Panc1 (cell line): ENCODE measurements around the gene GLT1D1.

ENCODE experiments used
- CTCF ChIP-seq: fragments of 450-650 bp; IDR thresholded peaks from 2 replicates; pipeline ENCODE4 v1.5.1; 2017; ENCODE audit warnings: mild to moderate bottlenecking
- POLR2AphosphoS5 ChIP-seq: IDR thresholded peaks from 2 replicates; pipeline ENCODE4 v1.6.1; 2012; ENCODE audit warnings: mild to moderate bottlenecking, low read depth, low read length, moderate library complexity
- TCF7L2 ChIP-seq: IDR thresholded peaks from 2 replicates; pipeline ENCODE4 v1.6.1; 2011; ENCODE audit warnings: mild to moderate bottlenecking, low read depth, low read length, inconsistent platforms
- TF ChIP-seq, protein P1 (sequence below), 2 experiments: IDR thresholded peaks; 2 replicates each; pipeline ENCODE4 v1.6.1; 2011 to 2012; ENCODE audit warnings: low read depth in 2 of 2, control low read depth in 1 of 2, low read length in 1 of 2, mild to moderate bottlenecking in 1 of 2, moderate library complexity in 1 of 2; ENCODE audit not compliant: insufficient read depth in 1 of 2

DNA sequence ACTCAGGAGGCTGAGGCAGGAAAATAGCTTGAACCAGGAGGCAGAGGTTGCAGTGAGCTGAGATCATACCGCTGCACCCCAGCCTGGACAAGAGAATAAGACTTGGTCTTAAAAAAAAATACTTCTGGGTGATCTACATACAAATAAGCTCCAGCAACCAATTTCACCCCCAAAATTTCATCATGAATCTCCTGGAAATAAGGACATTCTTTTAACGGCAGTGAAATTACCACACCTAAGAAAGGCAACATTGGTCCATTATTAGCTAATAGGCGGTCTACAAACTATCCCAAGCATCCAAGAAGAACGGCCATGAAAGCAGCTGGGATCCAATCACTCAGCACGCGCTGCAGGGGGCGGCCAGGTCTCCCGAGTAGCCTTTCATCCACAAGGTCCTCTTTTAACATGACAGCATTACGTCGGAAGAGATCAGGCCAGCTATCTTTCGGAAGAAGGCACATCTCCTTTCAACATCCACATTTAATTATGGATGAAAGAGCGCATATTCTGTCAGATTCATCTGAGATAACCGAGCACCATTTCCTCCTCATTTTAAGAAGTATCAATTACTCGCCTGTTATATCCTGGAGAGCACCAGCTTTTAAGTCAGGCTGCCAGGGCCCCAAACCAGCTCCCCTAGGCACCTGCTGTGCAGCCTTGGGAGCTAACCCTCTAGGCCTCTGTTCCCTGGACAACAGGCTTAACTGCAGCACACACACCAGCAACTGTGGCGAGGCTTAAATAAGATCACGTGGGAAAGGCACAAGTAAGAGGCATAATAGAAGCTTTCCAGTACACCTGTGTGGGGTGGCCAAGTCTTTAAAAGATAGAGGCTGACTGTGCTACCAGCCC lies 33.8 kb upstream of the GLT1D1 start:
- TF ChIP-seq CTCF (no peak), POLR2AphosphoS5 (no peak), TCF7L2 (no peak)
- TF ChIP-seq, protein P1, sequence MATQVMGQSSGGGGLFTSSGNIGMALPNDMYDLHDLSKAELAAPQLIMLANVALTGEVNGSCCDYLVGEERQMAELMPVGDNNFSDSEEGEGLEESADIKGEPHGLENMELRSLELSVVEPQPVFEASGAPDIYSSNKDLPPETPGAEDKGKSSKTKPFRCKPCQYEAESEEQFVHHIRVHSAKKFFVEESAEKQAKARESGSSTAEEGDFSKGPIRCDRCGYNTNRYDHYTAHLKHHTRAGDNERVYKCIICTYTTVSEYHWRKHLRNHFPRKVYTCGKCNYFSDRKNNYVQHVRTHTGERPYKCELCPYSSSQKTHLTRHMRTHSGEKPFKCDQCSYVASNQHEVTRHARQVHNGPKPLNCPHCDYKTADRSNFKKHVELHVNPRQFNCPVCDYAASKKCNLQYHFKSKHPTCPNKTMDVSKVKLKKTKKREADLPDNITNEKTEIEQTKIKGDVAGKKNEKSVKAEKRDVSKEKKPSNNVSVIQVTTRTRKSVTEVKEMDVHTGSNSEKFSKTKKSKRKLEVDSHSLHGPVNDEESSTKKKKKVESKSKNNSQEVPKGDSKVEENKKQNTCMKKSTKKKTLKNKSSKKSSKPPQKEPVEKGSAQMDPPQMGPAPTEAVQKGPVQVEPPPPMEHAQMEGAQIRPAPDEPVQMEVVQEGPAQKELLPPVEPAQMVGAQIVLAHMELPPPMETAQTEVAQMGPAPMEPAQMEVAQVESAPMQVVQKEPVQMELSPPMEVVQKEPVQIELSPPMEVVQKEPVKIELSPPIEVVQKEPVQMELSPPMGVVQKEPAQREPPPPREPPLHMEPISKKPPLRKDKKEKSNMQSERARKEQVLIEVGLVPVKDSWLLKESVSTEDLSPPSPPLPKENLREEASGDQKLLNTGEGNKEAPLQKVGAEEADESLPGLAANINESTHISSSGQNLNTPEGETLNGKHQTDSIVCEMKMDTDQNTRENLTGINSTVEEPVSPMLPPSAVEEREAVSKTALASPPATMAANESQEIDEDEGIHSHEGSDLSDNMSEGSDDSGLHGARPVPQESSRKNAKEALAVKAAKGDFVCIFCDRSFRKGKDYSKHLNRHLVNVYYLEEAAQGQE (IDR thresholded peaks at IDR 0.05; ENCODE audit: insufficient read depth in 1 of 2, low read depth in 2 of 2, low read length in 1 of 2), result no peak
